ENCODE results near the gene GP1BA. TPM values are rescaled to one million over a fixed set of nuclear protein-coding genes. Genes with fewer than 3 reads are reported as not detected.

The GP1BA gene
- total RNA-seq, result 0.22 TPM

GRCh38 chr17:4931963-4932362, at the start of gene GP1BA:
TSS of gene GP1BA (plus strand) at chr17:4932277. CDS start at chr17:4932605, 328 bp downstream.

DNA sequence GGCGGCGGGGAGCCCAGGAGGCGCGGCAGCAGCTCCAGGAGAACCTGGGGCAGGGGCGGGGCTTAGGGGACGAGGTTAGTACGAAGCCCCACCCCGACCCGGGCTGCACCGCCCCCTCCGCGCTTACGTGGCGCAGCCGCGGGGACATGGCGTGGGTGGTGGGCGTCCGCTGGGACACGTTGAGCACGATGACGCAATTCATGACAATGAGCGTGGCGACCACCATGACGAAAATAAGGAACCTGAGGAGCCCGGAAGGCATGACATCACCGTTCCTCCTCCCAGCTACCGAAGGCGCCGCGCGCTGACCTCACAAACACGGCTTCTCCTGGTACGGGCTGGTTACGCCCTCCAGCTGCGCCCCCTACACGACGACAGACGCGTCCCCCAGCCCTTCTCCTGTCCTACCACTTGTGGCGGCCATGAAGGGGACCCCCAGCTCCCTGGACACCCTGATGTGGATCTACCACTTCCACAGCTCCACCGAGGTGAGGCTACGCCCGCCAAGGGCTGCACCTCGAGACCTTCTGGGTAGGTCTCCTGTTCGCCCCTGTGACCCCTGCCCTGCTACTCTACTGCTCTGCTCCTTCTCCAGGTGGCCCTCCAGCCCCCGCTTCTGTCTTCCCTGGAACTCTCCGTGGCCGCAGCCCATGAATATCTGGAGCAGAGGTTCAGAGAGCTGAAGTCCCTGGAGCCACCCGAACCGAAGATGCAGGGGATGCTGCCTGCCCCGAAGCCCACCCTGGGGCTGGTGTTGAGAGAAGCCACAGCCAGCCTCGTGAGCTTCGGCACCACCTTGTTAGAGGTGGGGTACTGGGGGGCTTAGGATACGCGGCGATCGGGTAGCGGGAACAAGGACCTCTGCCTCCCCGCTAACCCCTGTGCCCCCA, 32.5 kb upstream of the GP1BA start, which contains the start of gene C17orf107:
Gene C17orf107, plus strand, starts transcription at position 196 of the 890 bp plus-strand sequence. Its CDS starts 227 bp downstream, at position 423.

DNA sequence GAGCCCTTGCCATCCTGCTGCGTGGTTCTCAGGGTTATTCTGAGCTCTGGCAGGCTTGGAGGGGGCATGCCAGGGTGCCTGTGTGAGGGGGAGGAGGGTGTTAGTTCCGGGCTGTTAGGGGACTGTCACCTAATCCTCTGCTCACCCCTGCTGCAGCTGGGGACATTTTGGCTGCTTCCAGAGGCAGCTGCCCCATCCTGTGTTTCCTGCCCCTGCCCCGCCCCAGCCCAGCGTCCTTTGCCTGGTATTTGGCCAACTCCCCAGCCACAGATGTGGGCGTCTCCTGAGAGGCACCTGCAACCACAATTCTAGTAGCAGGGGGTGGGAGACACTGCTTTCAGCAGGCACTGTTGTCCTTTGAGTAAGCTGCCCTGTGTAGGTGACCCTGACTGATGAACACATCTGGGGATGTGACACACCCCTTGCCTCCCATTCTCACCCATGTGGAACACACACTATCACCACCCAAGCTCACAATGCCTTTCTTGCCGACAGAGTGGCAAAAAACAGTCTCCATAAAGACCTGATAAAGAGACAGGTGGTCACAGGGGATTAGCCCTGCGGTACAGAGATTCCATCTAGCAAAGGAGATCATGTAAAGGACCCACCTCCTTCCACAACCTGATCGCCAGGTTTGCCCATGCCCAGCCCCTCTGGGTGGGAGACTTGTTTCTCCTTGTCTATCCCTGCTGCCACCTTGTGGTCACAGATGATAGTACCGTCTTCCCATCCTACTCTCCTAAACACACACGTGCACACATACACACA, 28.8 kb upstream of the GP1BA start, which contains the start of gene CHRNE:
Gene CHRNE, minus strand, starts transcription at position 48 of the 768 bp plus-strand sequence. Its CDS starts 35 bp downstream, at position 13.

GRCh38 chr17:4939796-4940554, 7.9 kb downstream of the GP1BA start, which contains the start of the genes RNF167 and SLC25A11:
TSS of gene RNF167 (plus strand) at chr17:4940268. CDS start at chr17:4940910, 642 bp downstream.
TSS of gene SLC25A11 (minus strand) at chr17:4940046. CDS start at chr17:4939910, 136 bp downstream.

GRCh38 chr17:4948166-4948930, 16.3 kb downstream of the GP1BA start, which contains the start of gene PFN1:
TSS of gene PFN1 (minus strand) at chr17:4948530. CDS start at chr17:4948394, 136 bp downstream.

GRCh38 chr17:4950746-4951204, 18.7 kb downstream of the GP1BA start, which contains the start of gene ENO3:
TSS of gene ENO3 (plus strand) at chr17:4951119. CDS start at chr17:4951830, 711 bp downstream.

DNA sequence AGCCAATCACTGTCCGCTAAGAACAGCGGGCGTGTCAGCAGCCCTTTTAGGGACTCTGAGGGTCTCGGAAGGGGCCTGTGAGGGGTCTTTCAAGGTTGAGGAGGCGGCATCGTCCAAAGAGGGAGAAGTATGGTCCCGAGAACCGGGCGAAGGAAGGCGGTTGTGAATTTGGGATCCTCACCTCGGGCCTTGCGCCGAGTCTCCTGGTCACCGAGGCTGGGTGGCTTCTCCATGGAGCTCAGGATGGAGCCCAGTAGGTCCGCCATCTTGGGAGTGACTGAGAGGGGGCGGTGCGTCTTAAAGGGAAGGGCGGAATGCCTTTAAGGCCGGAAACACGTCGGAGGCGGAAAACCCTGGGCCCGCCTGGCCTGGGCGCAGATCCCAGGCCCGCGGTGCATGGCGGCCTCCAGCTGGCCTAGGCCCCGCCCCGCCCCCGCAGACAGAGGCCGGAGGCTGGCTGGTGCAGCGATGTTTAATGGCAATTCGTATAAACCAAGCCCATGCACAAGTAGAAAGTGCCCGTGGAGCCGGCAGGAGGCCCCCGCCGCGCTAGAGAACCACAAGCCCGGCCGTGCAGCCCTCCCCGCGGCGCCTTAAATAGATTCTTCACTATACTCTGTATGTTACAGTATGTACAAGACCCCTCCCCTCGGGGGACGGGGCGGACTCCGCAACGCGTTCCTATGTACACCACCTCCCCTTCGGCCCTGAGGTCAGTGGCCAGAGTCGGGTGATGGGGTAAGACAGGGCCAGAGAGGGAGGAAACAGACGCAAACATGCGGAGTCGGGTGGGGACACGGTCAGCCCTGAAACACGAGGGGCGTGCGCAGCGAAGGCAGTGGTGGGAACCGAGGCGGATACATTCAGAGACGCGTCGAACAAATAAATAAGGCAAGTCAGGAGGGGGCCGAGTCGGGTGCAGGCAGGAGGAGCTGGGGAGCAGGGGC, 35.7 kb downstream of the GP1BA start, which contains the start of gene SPAG7:
Gene SPAG7, minus strand, starts transcription at position 279 of the 947 bp plus-strand sequence. Its CDS starts 13 bp downstream, at position 266.

Other genes starting within 250 kb of the GP1BA start
- gene PELP1, start 228.1 kb upstream of the GP1BA start, total RNA-seq, result 53.7 TPM
- gene ARRB2, start 221.6 kb upstream of the GP1BA start, total RNA-seq, result 18.0 TPM
- gene MED11, start 200.8 kb upstream of the GP1BA start, total RNA-seq, result 14.5 TPM
- 0.27 TPM for gene ZMYND15, start 192.4 kb upstream of the GP1BA start, total RNA-seq
- 9.7 TPM for gene CXCL16, start 192.3 kb upstream of the GP1BA start, total RNA-seq
- gene TM4SF5, start 160.4 kb upstream of the GP1BA start, total RNA-seq, result not detected
- gene VMO1, start 145.9 kb upstream of the GP1BA start, total RNA-seq, result 2.3 TPM
- not detected for gene GLTPD2, start 143.3 kb upstream of the GP1BA start, total RNA-seq
- gene PSMB6, start 136.1 kb upstream of the GP1BA start, total RNA-seq, result 76.9 TPM
- gene PLD2, start 125.1 kb upstream of the GP1BA start, total RNA-seq, result 24.4 TPM
- gene MINK1, start 98.9 kb upstream of the GP1BA start, total RNA-seq, result 76.7 TPM
- gene C17orf107, start 32.7 kb upstream of the GP1BA start, total RNA-seq, result 9.5 TPM
- 0.44 TPM for gene CHRNE, start 29.2 kb upstream of the GP1BA start, total RNA-seq
- gene SLC25A11, start 7.8 kb downstream of the GP1BA start, total RNA-seq, result 51.3 TPM
- 35.5 TPM for gene RNF167, start 8.0 kb downstream of the GP1BA start, total RNA-seq
- gene PFN1, start 16.3 kb downstream of the GP1BA start, total RNA-seq, result 177 TPM
- gene ENO3, start 18.8 kb downstream of the GP1BA start, total RNA-seq, result 174 TPM
- gene SPAG7, start 35.5 kb downstream of the GP1BA start, total RNA-seq, result 42.4 TPM
- gene CAMTA2, start 55.4 kb downstream of the GP1BA start, total RNA-seq, result 13.4 TPM
- gene INCA1, start 65.2 kb downstream of the GP1BA start, total RNA-seq, result 1.3 TPM
- 32.3 TPM for gene KIF1C, start 65.7 kb downstream of the GP1BA start, total RNA-seq
- gene SLC52A1, start 103.1 kb downstream of the GP1BA start, total RNA-seq, result not detected
- 11.7 TPM for gene ZFP3, start 146.2 kb downstream of the GP1BA start, total RNA-seq
- 11.9 TPM for gene ZNF232, start 179.6 kb downstream of the GP1BA start, total RNA-seq
- gene USP6, start 183.8 kb downstream of the GP1BA start, total RNA-seq, result 0.82 TPM

All from camera-type eye (tissue), 1 donor.